Breast epithelium (tissue), 4 donors: ENCODE measurements around the gene RHD. TPM values are rescaled to one million over a fixed set of nuclear protein-coding genes. Genes with fewer than 3 reads are reported as not detected.
A peak's percentile ranks its signal among the peaks of the same experiment; 100 is the strongest.
"Not testable (repeated sequence)": the region's sequence is repeated elsewhere in the genome, so short reads cannot be mapped to it uniquely, and the experiment has no call there.

Experiments
- DNase-seq, 2 donors: peaks; one replicate each; pipeline ENCODE4 v3.0.0-alpha.2; 2019; ENCODE audit warnings: low spot score in 2 of 2
- H3K27ac ChIP-seq, 2 donors: fragments of 200-600 bp; sonication (generic) in 1 of 2; one replicate each; pipeline ENCODE4 v1.5.1; 2016 to 2019; ENCODE audit warnings: mild to moderate bottlenecking in 1 of 2
- H3K27me3 ChIP-seq, 2 donors: fragments of 200-600 bp; sonication (generic) in 1 of 2; one replicate each; pipeline versions ENCODE4 v1.5.1 to v1.6.0; 2017 to 2019; ENCODE audit warnings: control low read depth in 1 of 2, mild to moderate bottlenecking in 1 of 2
- H3K36me3 ChIP-seq: fragments of 200-600 bp; one replicate; pipeline ENCODE4 v1.5.1; 2019
- H3K4me1 ChIP-seq, 2 donors: fragments of 200-600 bp; sonication (generic); one replicate each; pipeline ENCODE4 v1.5.1; 2016 to 2019; ENCODE audit warnings: control low read depth in 1 of 2
- H3K4me3 ChIP-seq, 3 donors: fragments of 200-600 bp; sonication (generic); 1 replicate in 2 of 3; 2 replicates in 1 of 3; pipeline ENCODE4 v1.5.1; 2016 to 2019; ENCODE audit warnings: mild to moderate bottlenecking in 3 of 3, moderate library complexity in 2 of 3
- H3K9me3 ChIP-seq, 2 donors: fragments of 200-600 bp; sonication (generic) in 1 of 2; one replicate each; pipeline ENCODE4 v1.5.1; 2016 to 2019; ENCODE audit warnings: control low read depth in 1 of 2
- CTCF ChIP-seq, 3 donors: fragments of 450-650 bp; IDR thresholded peaks; one replicate each; pipeline ENCODE4 v1.5.1; 2016 to 2017; ENCODE audit warnings: antibody characterized with exemption in 3 of 3, mild to moderate bottlenecking in 3 of 3, moderate library complexity in 3 of 3
- POLR2A ChIP-seq: fragments of 450-650 bp; IDR thresholded peaks from one replicate; pipeline ENCODE4 v1.6.1; 2016; ENCODE audit warnings: antibody characterized with exemption, mild to moderate bottlenecking, moderate library complexity
- POLR2AphosphoS5 ChIP-seq, 3 donors: sonication (generic); formaldehyde crosslinking; IDR thresholded peaks; one replicate each; pipeline ENCODE4 v1.6.1; 2017; ENCODE audit warnings: antibody characterized with exemption in 3 of 3
- intact Hi-C: fragments of 100-400 bp; cut with DNase I; formaldehyde crosslinking; loops from one replicate; pipeline ENCODE4 v1.15.1; 2023; ENCODE audit warnings: low total_unique reads
- total RNA-seq, 3 donors: library from RNA; depleted of rRNA; stranded (reverse); fragments of >200 nt; gene quantifications; one replicate each; pipeline ENCODE4 v1.1.0, GENCODE V29; 2016

The RHD gene
- total RNA-seq, 3 donors from 2014 or later, result not detected

GRCh38 chr1:25327864-25328790 is 55.8 kb downstream of the RHD start:
- H3K36me3 ChIP-seq, H3K9me3 ChIP-seq, intact Hi-C loops, H3K27ac ChIP-seq, H3K27me3 ChIP-seq, DNase-seq, H3K4me3 ChIP-seq, H3K4me1 ChIP-seq: not testable (repeated sequence)

- H3K4me3 ChIP-seq, H3K27ac ChIP-seq, H3K36me3 ChIP-seq, H3K4me1 ChIP-seq, intact Hi-C loops, H3K9me3 ChIP-seq, H3K27me3 ChIP-seq, DNase-seq: not testable (repeated sequence)
- peak in 1 of 3 donors; percentile 16 for TF ChIP-seq POLR2AphosphoS5 (IDR thresholded peaks at IDR 0.05)
Observed at GRCh38 chr1:25328791-25329185, 56.5 kb downstream of the RHD start.

- H3K36me3 ChIP-seq, intact Hi-C loops: not testable (repeated sequence)
Observed at GRCh38 chr1:25329336-25329735, 57.0 kb downstream of the RHD start.

GRCh38 chr1:25329950-25330349 is 57.6 kb downstream of the RHD start:
- intact Hi-C loops, H3K9me3 ChIP-seq, H3K36me3 ChIP-seq, H3K27ac ChIP-seq, DNase-seq, H3K4me1 ChIP-seq, H3K4me3 ChIP-seq, H3K27me3 ChIP-seq: not testable (repeated sequence)

More at GRCh38 chr1:25329336-25329735, 57.0 kb downstream of the RHD start:
- DNase-seq, H3K27me3 ChIP-seq, H3K9me3 ChIP-seq, H3K4me3 ChIP-seq, H3K4me1 ChIP-seq: not testable (repeated sequence)
- peak overlapping the region in 1 of 2 donors; percentile 61 for H3K27ac ChIP-seq

- H3K36me3 ChIP-seq, H3K9me3 ChIP-seq, H3K27me3 ChIP-seq, DNase-seq, intact Hi-C loops, H3K4me1 ChIP-seq: not testable (repeated sequence)
- H3K27ac ChIP-seq, result peak overlapping the region in 1 of 2 donors; percentile 58
- peak overlapping the region; percentile 49 to 79 (median 64) for H3K4me3 ChIP-seq
Observed at GRCh38 chr1:25336922-25337354, 64.6 kb downstream of the RHD start.

- H3K4me3 ChIP-seq, result peak overlapping the region; percentile 77 to 93 (median 79)
- H3K4me1 ChIP-seq, H3K36me3 ChIP-seq, H3K9me3 ChIP-seq, DNase-seq, intact Hi-C loops, H3K27me3 ChIP-seq: not testable (repeated sequence)
- peak overlapping the region; percentile 92 for H3K27ac ChIP-seq
Observed at GRCh38 chr1:25337483-25338187, 65.3 kb downstream of the RHD start.

- peak; percentile 85 to 89 for DNase-seq
- Histone ChIP-seq H3K27ac (peak within 1 kb of the TSS; percentile 92), H3K9me3 (no peaks in the 10 kb centered on the region), H3K4me1 (peaks cover 2 to 7% of the 10 kb centered on the region in 2 donors), H3K4me3 (peak within 1 kb of the TSS; percentile 77 to 93 (median 79)), H3K27me3 (no peaks in the 10 kb centered on the region), H3K36me3 (no peaks in the 10 kb centered on the region)
- intact Hi-C loops, result no loop called here
- TF ChIP-seq POLR2AphosphoS5 (IDR thresholded peaks at IDR 0.05) (peak; percentile 68 to 85 (median 68)), CTCF (IDR thresholded peaks at IDR 0.05) (no peak), POLR2A (peak; percentile 68)
Observed at GRCh38 chr1:25338188-25338981, 66.1 kb downstream of the RHD start, which contains the start of gene TMEM50A. Gene TMEM50A, plus strand, starts transcription at chr1:25338334. Its CDS starts 2,153 bp downstream, at chr1:25340487.
